Eye (tissue), 1 donor: ENCODE data around the gene CCNDBP1.
A peak's percentile ranks its signal among the peaks of the same experiment; 100 is the strongest.
"Not testable (repeated sequence)": the region's sequence is repeated elsewhere in the genome, so short reads cannot be mapped to it uniquely, and the experiment has no call there.

Experiments
- DNase-seq: peaks from one replicate; pipeline ENCODE4 v3.0.0-alpha.2; 2015

CCNDBP1 gene, protein sequence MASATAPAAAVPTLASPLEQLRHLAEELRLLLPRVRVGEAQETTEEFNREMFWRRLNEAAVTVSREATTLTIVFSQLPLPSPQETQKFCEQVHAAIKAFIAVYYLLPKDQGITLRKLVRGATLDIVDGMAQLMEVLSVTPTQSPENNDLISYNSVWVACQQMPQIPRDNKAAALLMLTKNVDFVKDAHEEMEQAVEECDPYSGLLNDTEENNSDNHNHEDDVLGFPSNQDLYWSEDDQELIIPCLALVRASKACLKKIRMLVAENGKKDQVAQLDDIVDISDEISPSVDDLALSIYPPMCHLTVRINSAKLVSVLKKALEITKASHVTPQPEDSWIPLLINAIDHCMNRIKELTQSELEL

DNA sequence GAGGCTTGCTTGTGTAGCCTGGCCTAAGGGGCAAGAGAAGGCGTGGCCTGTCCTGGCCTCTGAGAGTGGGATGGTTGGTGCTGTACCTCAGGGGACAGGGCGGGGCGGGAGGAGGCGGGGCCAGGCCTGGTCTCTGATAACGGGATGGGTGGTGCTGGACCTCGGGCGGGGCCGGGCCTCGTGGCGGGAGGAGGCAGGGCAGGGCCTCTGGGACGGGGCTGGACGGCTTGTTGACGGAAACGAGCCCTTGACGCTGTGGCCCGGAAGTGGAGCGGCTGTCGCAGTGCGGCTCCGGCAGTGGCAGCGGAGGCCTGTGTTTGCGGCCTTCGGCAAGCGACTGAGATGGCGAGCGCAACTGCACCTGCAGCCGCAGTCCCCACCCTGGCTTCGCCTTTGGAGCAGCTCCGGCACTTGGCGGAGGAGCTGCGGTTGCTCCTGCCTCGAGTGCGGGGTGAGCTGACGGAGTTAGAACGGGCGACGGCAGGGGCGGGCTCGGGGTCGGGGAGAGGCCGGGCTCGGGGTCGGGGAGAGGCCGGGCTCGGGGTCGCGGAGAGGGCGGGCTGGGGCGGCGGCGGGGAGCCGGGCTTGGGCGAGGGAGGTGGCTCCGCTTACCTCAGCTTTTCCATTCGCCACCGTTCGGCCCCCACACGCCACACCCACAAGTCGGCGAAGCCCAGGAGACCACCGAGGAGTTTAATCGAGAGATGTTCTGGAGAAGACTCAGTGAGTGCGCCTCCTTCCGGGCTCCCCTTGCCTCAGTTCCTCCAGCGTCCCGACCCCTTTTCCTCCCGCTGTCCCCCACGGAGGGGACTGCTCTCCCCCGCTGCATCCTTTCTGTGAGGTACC, at the start of gene CCNDBP1:
Gene CCNDBP1, plus strand, starts transcription at position 247 of the 846 bp plus-strand sequence. Its CDS starts 96 bp downstream, at position 343.
- peak; percentile 94 for DNase-seq

DNA sequence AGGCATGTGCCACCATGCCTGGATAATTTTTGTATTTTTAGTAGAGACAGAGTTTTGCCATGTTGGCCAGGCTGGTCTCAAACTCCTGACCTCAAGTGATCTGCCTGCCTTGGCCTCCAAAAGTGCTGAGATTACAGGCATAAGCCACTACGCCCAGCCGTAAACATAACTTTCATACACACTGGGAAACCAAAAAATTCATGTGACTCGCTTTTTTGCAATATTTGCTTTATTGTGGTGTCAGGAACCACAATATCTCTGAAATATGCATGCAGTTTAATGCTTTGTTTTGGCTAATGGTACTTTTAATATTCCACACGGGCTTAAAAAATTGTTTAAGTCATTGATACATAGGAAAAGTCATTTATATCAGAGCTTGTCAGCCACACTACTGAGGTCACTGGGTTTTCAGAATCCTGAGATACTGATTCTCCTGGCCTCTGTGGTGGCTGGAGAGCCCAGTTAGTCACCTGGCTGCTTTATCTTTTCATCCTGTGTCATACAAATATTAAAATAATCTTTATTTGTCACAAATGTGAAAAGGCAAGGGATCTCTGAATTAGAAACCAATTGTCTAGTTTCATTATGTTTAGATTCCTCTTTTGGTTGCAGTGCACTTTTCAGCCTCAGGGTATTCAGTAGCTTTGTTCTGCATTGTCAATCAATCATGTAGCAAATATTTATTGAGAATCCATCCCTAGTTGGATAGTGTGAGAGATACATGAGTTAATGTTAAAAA, 41.8 kb upstream of the CCNDBP1 start:
- no peak for DNase-seq

DNA sequence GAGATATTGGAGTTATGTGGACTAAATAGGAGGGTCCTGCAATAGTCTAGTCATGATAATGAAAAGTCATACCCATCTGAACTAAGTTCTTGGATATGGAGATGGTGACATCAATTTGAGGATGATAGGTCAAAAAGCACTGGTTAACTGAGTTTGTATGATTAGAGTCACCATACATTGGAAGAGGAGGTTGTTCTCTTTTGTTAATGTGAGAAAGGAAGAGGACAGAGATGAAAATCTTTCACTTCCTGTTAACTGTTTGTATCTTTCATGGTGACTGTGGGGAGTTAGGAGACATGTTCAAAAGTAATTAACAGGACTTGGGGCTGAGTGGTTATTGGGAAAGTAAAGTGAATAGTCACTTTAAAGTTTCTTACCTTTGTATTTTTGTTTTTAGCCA, 40.7 kb upstream of the CCNDBP1 start:
- DNase-seq = no peak

DNA sequence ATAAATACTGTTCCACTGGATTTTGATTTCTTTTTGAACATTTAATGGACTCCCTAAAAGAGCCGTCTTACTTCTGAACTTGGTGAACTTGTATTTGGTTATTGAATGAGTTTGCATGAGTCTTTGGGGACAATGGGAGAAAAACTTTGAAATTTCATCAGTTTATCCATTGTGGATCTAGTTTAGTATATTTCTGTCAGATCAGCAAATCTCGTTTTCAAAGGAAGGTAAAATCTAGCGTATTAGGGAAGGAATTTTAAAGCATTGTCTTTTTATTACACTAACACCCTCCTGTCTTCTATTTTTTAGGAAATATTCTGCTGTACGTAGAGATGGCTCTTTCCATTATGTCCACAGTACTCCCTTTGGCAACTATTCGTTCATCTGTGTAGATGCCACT, 39.0 kb upstream of the CCNDBP1 start:
- no peak for DNase-seq

DNA sequence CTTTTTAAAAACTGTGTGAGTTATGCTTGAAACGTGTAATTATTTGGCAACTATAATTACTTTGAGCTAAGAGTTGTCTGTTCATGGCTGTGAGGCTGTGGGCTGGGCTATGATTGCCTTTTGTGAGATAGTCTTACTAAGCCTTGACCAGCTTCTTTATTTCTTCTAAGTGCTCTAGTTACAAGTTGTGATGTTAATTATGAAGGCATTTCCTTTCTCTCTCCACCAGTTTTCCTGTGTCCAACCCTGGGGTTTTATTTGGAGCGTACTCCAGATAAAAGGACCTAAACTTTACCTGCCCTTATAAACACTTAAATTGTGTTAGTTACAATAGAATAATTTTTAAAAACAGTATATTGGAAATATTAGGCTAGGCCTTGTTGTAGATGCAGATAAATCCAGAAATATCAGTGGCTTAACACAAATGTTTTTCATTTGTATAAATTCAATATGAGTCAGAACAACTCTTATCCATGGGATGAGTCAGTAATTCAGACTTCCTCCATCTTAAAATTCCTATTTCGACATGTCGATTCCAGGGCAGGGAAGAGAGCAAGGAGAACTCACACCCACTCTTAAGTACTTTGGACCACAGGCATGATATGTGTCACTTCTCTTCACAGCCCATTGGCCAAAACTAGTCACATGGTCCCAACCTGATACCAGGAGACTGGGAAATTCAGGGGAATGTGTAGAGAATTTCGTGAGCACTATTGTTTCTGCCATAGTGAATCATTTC, 34.8 kb upstream of the CCNDBP1 start:
- DNase-seq = no peak

DNA sequence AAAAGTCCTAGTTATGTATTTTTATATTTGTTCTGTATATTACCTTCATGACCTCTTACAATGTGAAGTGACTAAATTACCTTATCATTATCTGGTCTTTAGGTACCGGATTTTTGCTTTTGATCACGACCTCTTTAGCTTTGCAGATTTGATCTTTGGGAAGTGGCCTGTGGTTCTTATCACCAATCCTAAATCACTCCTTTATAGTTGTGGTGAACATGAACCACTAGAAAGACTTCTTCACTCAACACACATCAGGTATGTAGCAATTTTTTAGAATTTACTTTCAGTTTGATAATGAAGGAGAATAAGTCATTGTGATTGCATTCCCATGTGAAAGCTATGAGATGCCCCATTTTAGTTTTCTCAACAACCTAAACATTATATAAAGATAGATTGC, 33.5 kb upstream of the CCNDBP1 start:
- no peak for DNase-seq

DNA sequence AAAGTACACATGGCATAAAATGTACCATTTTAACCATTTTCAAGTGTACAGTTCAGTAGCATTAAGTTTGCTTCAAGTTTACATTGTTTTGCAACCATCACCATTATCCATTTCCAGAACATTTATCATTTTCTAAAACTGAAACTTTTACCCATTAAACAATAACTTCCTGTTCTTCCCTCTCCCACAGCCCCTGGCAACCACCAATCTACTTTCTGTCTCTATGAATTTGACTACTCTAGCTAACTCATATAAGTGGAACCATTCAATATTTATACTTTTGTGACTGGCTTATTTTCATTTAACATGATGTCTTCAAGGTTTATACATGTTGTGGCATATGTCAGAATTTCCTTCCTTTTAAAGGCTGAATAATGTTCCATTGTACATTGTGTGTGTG, 31.9 kb upstream of the CCNDBP1 start:
- no peak for DNase-seq

DNA sequence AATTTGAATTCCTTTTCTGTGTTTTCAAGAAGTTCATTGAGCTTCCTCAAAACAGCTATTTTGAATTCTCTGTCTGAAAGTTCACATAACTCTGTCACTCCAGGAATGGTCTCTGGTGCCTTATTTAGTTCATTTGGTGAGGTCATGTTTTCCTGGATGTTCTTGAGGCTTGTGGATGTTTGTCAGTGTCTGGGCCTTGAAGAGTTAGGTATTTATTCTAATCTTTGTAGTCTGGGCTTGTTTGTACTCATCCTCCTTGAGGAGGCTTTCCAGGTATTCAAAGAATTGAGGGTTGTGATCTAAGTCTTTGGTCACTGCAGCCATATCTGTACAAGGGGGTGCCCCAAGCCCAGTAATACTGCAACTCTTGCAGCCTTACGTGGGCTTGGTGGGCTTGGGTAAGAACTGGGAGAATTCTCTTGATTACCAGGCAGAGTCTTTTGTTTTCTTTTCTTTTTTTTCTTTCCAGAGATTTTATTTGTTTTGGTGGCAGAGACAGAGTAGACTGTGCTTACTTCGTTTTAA, 19.3 kb upstream of the CCNDBP1 start:
- DNase-seq = no peak

DNA sequence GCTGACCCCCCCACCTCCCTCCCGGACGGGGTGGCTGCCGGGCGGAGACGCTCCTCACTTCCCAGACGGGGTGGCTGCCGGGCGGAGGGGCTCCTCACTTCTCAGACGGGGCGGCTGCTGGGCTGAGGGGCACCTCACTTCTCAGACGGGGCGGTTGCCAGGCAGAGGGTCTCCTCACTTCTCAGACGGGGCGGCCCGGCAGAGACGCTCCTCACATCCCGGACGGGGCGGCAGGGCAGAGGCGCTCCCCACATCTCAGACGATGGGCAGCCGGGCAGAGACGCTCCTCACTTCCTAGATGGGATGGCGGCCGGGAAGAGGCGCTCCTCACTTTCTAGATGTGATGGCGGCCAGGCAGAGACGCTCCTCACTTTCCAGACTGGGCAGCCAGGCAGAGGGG, 17.9 kb upstream of the CCNDBP1 start:
- not testable (repeated sequence) for DNase-seq

DNA sequence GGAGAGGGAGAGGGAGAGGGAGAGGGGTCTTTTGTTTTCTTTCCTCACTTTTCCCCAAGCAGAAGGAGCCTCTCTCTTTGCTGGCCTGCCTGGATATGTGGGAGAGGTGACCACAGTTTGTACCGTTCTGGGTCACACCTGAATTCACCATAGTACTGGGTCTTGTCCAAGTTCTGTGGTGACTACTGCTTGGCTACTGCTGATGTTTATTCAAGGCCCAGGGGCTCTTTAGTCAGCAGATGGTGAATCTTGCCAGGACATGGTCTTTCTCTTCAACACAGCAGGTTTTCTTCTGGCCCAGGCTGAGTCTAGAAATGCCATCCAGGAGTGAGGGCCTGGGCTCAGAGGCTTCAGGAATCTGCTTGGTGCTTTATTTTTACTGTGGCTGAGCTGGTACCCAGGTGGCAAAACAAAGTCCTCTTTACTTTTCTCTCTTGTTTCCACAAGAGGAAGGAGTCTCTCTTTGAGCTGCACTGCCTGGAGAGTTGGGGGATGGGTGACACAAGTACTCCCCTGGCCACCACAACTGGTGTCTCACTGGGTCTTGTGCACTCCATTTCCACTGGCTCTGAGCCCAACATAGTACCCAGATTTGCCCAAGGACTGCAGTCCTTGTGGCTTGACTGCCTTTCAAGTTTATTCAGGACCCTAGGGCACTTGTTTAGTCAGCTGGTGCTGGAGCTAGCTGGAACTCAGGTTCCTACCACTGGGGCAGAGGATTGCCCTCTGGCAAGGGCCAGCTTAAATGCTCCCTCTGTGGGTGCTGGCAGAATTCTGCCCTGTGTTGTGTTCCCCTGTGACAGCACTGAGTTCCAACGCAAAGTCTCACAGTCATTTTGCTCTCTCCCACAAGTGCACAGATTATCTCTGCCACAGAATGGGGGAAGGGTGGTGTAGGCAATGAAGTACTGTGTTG, 16.8 kb upstream of the CCNDBP1 start:
- DNase-seq = no peak

DNA sequence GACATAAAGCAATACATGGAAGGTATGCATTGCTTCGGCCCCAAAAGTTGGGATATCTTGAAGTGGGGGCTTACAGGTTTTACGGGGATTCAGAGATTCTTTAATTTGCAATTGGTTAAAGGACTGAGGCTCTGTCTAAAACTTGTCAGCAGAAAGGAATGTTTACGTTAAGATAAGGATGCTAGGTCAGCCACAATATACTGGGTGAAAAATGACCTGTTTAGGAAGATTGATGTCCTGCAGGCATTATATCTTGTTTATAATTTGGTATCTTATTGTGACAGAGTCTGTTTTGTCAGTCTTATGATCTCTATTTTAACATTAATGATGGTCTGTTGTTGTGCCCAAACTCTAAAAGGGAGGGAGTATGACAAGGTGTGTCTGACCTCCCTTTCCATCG, 15.3 kb upstream of the CCNDBP1 start:
- no peak for DNase-seq

DNA sequence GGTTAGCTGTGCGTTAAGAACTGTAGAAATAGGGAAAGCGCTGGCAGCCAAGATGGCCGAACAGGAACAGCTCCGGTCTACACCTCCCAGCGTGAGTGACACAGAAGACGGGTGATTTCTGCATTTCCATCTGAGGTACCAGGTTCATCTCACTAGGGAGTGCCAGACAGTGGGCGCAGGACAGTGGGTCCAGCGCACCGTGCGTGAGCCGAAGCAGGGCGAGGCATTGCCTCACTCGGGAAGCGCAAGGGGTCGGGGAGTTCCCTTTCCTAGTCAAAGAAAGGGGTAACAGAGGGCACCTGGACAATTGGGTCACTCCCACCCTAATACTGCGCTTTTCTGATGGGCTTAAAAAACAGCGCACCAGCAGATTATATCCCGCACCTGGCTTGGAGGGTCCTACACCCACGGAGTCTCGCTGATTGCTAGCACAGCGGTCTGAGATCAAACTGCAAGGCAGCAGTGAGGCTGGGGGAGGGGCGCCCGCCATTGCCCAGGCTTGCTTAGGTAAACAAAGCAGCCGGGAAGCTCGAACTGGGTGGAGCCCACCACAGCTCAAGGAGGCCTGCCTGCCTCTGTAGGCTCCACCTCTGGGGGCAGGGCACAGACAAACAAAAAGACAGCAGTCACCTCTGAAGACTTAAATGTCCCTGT, 9.4 kb upstream of the CCNDBP1 start:
- DNase-seq = not testable (repeated sequence)

DNA sequence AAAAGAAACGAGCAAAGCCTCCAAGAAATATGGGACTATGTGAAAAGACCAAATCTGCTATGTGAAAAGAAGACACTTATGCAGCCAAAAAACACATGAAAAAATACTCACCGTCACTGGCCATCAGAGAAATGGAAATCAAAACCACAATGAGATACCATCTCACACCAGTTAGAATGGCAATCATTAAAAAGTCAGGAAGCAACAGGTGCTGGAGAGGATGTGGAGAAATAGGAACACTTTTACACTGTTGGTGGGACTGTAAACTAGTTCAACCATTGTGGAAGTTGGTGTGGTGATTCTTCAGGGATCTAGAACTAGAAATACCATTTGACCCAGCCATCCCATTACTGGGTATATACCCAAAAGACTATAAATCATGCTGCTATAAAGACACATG, 8.1 kb upstream of the CCNDBP1 start:
- DNase-seq = not testable (repeated sequence)

DNA sequence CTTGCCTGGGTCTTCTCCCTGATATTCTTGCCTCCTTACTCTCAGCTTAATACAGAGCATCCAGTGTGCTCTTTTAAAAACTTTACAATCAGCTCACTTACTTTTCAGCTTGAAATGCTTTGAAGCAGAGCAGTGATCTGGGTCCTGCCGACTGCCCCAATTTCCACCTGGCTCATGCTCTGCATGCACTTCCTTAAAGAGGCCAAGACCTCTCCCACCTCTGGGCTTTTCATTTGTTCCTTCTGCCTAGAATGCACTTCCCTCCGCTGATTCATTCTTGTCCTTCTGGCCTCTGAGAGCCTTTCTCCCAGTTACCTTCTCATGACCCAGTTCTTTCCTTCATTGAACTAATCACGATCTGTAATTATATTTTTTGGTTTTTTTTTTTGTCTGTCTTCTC, 1.9 kb upstream of the CCNDBP1 start:
- no peak for DNase-seq

DNA sequence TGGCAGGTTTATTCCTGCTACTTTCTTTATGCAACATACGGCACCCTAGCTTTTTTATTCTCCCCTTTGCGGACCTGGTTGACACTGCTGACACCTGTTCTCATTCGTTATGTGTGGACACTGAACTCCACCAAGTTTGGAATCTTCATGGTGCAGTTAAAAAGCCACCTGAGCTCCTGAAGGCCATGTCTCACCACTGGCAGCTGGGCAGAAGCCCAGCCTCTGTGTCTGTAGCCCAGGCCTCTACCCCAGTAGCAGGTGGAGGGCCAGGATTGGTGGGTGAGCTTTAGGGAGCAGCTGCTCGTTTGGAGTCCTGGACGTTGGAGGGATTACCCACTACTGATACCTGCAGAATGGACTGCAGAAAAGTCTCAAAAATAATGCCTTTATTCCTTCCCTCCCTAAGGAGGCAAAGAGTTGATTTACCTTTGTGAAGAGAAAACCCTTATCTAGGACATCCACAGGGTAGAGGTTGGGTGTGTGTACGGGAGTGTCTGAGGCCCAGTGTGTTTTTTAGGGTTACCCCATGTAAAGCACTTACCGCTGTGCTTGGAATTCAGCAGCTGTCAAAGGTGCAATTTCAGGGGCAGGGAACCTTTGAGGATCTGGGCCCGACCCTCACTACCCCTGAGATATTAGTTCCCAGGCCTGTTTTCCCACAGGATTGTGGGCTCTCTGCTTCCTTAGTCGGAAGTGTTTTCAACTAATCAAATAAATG, 637 bp upstream of the CCNDBP1 start:
- no peak for DNase-seq

DNA sequence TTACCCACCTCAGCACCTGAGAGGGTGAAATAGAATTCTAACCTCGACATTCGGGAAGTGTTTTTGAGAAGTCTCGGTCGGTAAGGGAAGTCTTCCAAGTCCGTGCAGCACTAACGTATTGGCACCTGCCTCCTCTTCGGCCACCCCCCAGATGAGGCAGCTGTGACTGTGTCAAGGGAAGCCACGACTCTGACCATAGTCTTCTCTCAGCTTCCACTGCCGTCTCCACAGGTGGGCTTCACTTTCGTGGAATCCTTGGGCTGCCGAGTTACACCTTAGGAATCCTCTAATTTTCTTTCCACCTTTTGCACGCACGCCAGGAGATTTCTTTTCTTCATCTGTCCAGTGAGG, 775 bp downstream of the CCNDBP1 start:
- DNase-seq = no peak

DNA sequence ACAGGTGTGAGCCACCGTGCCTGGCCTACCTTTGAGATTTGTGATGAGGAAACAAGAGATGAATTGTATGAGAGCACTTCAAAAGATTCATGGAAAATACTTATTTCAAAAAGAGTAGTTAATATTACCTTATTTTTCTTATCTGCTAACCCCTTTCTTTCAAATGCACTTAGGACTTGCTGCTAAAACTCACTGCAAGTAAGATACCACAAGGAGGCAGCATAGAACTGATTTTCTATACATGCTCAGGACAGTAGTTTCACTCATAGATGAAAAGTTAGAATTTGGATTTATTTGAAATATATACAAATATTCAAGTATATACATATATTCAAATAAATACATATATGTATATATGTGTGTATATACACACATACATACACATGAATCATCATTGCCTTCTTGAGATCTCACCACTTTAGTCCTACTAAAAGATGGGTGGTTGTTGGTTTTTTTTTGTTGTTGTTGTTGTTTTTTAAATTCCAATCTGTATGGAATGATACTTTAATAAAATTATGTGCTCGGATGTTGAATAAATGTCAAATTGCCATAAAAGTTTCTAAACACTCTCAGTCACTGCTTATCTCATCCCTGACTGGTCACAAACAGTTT, 2.4 kb downstream of the CCNDBP1 start:
- DNase-seq = peak; percentile 58

DNA sequence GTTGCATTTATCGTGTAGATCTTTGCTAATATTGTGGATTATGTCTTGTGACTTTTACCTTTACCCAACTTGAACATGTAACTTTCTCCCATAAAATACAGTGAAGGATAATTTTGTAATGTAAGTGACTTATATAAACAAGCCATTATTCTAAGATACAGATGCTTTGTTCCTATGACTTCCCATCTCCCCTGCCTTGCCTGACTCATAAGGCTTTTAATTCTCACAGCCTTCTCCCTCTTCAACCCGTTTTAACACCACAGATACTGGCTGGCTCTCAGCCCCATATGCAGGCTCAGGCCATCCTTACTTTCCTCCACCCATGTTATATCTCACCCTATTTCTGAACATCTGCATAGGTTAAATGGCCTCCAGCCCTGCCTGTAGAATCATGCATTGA, 4.1 kb downstream of the CCNDBP1 start:
- no peak for DNase-seq

DNA sequence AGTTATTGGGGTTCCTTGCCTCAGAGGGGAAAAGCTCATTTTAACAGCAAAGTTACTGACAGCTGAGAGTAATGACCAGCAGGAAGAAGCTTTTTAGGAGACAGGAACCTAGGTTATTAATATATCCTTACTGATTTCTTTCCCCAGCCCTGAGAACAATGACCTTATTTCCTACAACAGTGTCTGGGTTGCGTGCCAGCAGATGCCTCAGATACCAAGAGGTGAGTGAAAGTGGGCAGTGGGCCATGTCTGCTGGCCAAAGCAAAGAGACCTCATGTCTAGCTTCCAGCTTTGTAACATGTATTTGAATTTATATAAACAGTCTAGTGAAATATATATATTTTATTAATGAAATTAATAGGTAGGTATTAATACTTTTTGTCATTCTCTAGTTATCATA, 5.0 kb downstream of the CCNDBP1 start:
- no peak for DNase-seq

DNA sequence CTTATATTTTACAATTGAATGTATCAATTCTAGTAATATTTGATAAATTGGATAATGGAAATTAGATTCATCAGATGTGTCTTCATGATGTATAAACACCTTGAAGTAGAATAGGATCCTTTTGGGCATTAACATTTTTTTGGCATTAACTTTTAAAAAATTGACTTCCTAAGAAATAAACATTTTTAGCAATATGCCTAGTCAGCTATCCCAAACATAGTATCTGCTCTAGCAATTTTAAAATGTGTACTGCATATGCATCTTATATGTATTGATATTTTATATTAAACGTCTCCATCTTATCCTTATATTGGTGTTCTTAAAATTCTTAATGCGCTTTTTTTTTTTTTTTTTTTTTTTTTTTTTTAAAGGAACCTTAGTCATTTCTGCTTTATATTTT, 8.5 kb downstream of the CCNDBP1 start:
- no peak for DNase-seq
